Ovary (tissue), 9 donors: ENCODE measurements around the gene AKT3. TPM values are rescaled to one million over a fixed set of nuclear protein-coding genes. Genes with fewer than 3 reads are reported as not detected.

Source experiments
- DNase-seq, 5 donors: peaks; one replicate each; pipeline ENCODE4 v3.0.0-alpha.2; 2019 to 2020
- H3K27ac ChIP-seq, 2 donors: fragments of 200-600 bp; one replicate each; pipeline versions ENCODE4 v1.5.1 to v1.8.0; 2019 to 2022
- H3K27me3 ChIP-seq: fragments of 200-600 bp; one replicate; pipeline ENCODE4 v1.8.0; 2022
- H3K36me3 ChIP-seq: fragments of 200-600 bp; sonication (generic); one replicate; pipeline ENCODE4 v1.5.1; 2019
- H3K4me1 ChIP-seq: one replicate; pipeline ENCODE4 v1.8.1; 2013; ENCODE audit warnings: mild to moderate bottlenecking, moderate library complexity; ENCODE audit not compliant: insufficient read depth
- H3K4me3 ChIP-seq: fragments of 200-600 bp; sonication (generic); one replicate; pipeline ENCODE4 v1.5.1; 2017
- H3K9me3 ChIP-seq, 2 donors: fragments of 200-600 bp in 1 of 2; sonication (generic) in 1 of 2; one replicate each; pipeline versions ENCODE4 v1.5.1 to v1.8.1; 2013 to 2019; ENCODE audit warnings: mild to moderate bottlenecking in 1 of 2, moderate library complexity in 1 of 2
- CTCF ChIP-seq, 3 donors: fragments of 450-650 bp in 2 of 3; fragments of 200-600 bp in 1 of 3; IDR thresholded peaks; one replicate each; pipeline versions ENCODE4 v1.5.1 to v1.8.0; 2016 to 2022; ENCODE audit warnings: antibody characterized with exemption in 3 of 3, mild to moderate bottlenecking in 1 of 3
- EP300 ChIP-seq: sonication (generic); formaldehyde crosslinking; IDR thresholded peaks from one replicate; pipeline ENCODE4 v1.6.1; 2017; ENCODE audit warnings: antibody characterized with exemption
- POLR2A ChIP-seq: fragments of 450-650 bp; IDR thresholded peaks from one replicate; pipeline ENCODE4 v1.6.1; 2017; ENCODE audit warnings: antibody characterized with exemption, mild to moderate bottlenecking, moderate library complexity
- WGBS, 3 donors: extraction: QIAGEN DNeasy Blood & Tissue Kit in 1 of 3; methylation state at CpG; one replicate each; pipeline versions ENCODE4 v1.1.5 to v1.1.7; 2013 to 2017; 5-methylcytosine and 5-hydroxymethylcytosine counted together
- intact Hi-C, 4 donors: fragments of 100-400 bp; cut with DNase I; formaldehyde crosslinking; loops; one replicate each; pipeline versions ENCODE4 v1.11.0 to v1.15.1; 2022 to 2023
- polyA plus RNA-seq, 2 donors: library from polyadenylated mRNA; stranded (reverse); fragments of 200-250 nt in 1 of 2; fragments of 350-450 nt in 1 of 2; fragmentation: Illumina TruSeq in 1 of 2; extraction: RNeasy Lipid Tissue Mini Kit (QIAGEN cat#74804) in 1 of 2; gene quantifications; one replicate each; pipeline ENCODE4 v1.2.3, GENCODE V29; 2013 to 2014
- total RNA-seq, 7 donors: library from RNA; depleted of rRNA in 2 of 7; stranded (reverse); fragments of >200 nt in 2 of 7; fragmentation: NEBNext Ultra II Directional in 3 of 7; extraction: Animal tissue kit (Norgen Biotek cat#: 25700) in 3 of 7; gene quantifications; one replicate each; pipeline versions ENCODE4 v1.1.0 to v1.2.4, GENCODE V29; 2016 to 2023
- donor health status: DM: no; HTN: no; CAD: no; lungs with moderate emphysema.
- donor health status: DM: no; HTN: no; CAD: no.
- donor health status: Bipolar disorder and iron deficiency.
- donor health status: DM: yes; HTN: yes; CAD: no.
- donor health status: DM: no; HTN: no; CAD: no.
- donor health status: DM: yes; HTN: yes; CAD: no.

Gene AKT3
- total and polyA plus RNA-seq, 9 donors = 27.2 to 202 (median 111) TPM

- no peaks in the 10 kb centered on the region for H3K4me1 ChIP-seq
- DNase-seq = no peak
- TF ChIP-seq CTCF (IDR thresholded peaks at IDR 0.05) (no peak), EP300 (no peak)
- H3K27me3 ChIP-seq = no peaks in the 10 kb centered on the region
- H3K9me3 ChIP-seq = no peaks in the 10 kb centered on the region
- WGBS, 3 donors = 84 to 92% (median 87%) methylated on average over 3 of the region's 3 CpGs
- intact Hi-C loops = no loop called here
- no peak overlapping the region for H3K27ac ChIP-seq
- no peak overlapping the region for H3K4me3 ChIP-seq
- no peaks in the 10 kb centered on the region for H3K36me3 ChIP-seq
These were observed 302.2 kb downstream of the AKT3 start for GRCh38 chr1:243547891-243548290.

- H3K27me3 ChIP-seq = no peaks in the 10 kb centered on the region
- no peaks in the 10 kb centered on the region for H3K4me1 ChIP-seq
- TF ChIP-seq EP300 = no peak
- intact Hi-C loops = no loop called here
- WGBS, 3 donors = 0% methylated on average over 1 of the region's 1 CpG
- no peak overlapping the region for H3K27ac ChIP-seq
- no peak overlapping the region for H3K4me3 ChIP-seq
- no peaks in the 10 kb centered on the region for H3K9me3 ChIP-seq
- no peak for DNase-seq
- no peaks in the 10 kb centered on the region for H3K36me3 ChIP-seq
These were observed 303.6 kb downstream of the AKT3 start for GRCh38 chr1:243546457-243546856.

GRCh38 chr1:243543501-243543900 is 306.5 kb downstream of the AKT3 start:
- H3K36me3 ChIP-seq = no peaks in the 10 kb centered on the region
- H3K4me1 ChIP-seq = no peaks in the 10 kb centered on the region
- TF ChIP-seq CTCF (IDR thresholded peaks at IDR 0.05) (no peak), POLR2A (no peak), EP300 (no peak)
- H3K27ac ChIP-seq = no peak overlapping the region
- no peak for DNase-seq
- 95 to 98% (median 96%) methylated on average over 2 of the region's 2 CpGs for WGBS, 3 donors
- H3K4me3 ChIP-seq = no peak overlapping the region
- intact Hi-C loops = no loop called here
- no peaks in the 10 kb centered on the region for H3K9me3 ChIP-seq
- no peaks in the 10 kb centered on the region for H3K27me3 ChIP-seq

- H3K27ac ChIP-seq = no peak overlapping the region
- H3K36me3 ChIP-seq = no peaks in the 10 kb centered on the region
- WGBS, 3 donors = 71 to 79% (median 74%) methylated on average over 7 of the region's 7 CpGs
- TF ChIP-seq EP300 = no peak
- TF ChIP-seq CTCF (IDR thresholded peaks at IDR 0.05) = no peak
- no peak for TF ChIP-seq POLR2A
- H3K4me3 ChIP-seq = no peak overlapping the region
- H3K4me1 ChIP-seq = no peaks in the 10 kb centered on the region
- H3K27me3 ChIP-seq = no peaks in the 10 kb centered on the region
- DNase-seq = no peak
- intact Hi-C loops = no loop called here
- no peaks in the 10 kb centered on the region for H3K9me3 ChIP-seq
These were observed 307.2 kb downstream of the AKT3 start for GRCh38 chr1:243542739-243543415.

GRCh38 chr1:243539636-243540035 is 310.4 kb downstream of the AKT3 start:
- no peak for TF ChIP-seq POLR2A
- TF ChIP-seq CTCF (IDR thresholded peaks at IDR 0.05) = no peak
- TF ChIP-seq EP300 = no peak
- Histone ChIP-seq H3K9me3 (no peaks in the 10 kb centered on the region), H3K36me3 (no peaks in the 10 kb centered on the region), H3K27ac (no peak overlapping the region), H3K4me1 (no peaks in the 10 kb centered on the region), H3K4me3 (no peak overlapping the region), H3K27me3 (no peaks in the 10 kb centered on the region)
- intact Hi-C loops = no loop called here
- DNase-seq = no peak
